Osteoblast (primary cell): Measurements from ENCODE around the gene BCL11A. TPM values are rescaled to one million over a fixed set of nuclear protein-coding genes. Genes with fewer than 3 reads are reported as not detected.

Experiments used
- DNase-seq: peaks from one replicate; pipeline ENCODE4 v3.0.0; 2011; ENCODE audit warnings: low spot score, mixed read lengths; ENCODE audit not compliant: insufficient read length; ENCODE audit errors: missing footprints
- H2AFZ ChIP-seq: 2 replicates; pipeline ENCODE4 v1.6.0; 2011; ENCODE audit warnings: mild to moderate bottlenecking, low read length
- H3K27ac ChIP-seq: 2 replicates; pipeline ENCODE4 v1.5.1; 2011; ENCODE audit warnings: mild to moderate bottlenecking, low read depth, low read length, moderate library complexity
- H3K27me3 ChIP-seq: 2 replicates; pipeline ENCODE4 v1.6.0; 2012; ENCODE audit warnings: mild to moderate bottlenecking, control low read depth, inconsistent platforms, low read length, moderate library complexity; ENCODE audit not compliant: insufficient read depth
- H3K36me3 ChIP-seq: 2 replicates; pipeline ENCODE4 v1.5.1; 2011; ENCODE audit warnings: mild to moderate bottlenecking, low read length, control low read depth, moderate library complexity; ENCODE audit not compliant: insufficient read depth
- H3K4me1 ChIP-seq: 2 replicates; pipeline ENCODE4 v1.5.1; 2011; ENCODE audit warnings: mild to moderate bottlenecking, low read length, control low read depth, moderate library complexity; ENCODE audit not compliant: insufficient read depth
- H3K4me2 ChIP-seq: 2 replicates; pipeline ENCODE4 v1.6.0; 2011; ENCODE audit warnings: mild to moderate bottlenecking, low read length; ENCODE audit not compliant: insufficient read depth
- H3K4me3 ChIP-seq: fragments of 200-600 bp; sonication (generic); 3 replicates; pipeline ENCODE4 v1.5.1; 2012; ENCODE audit warnings: mild to moderate bottlenecking, low read length, inconsistent platforms; ENCODE audit not compliant: insufficient read depth
- H3K79me2 ChIP-seq: 2 replicates; pipeline ENCODE4 v1.6.0; 2012; ENCODE audit warnings: mild to moderate bottlenecking, low read length, control low read depth, inconsistent platforms; ENCODE audit not compliant: insufficient read depth
- H3K9me3 ChIP-seq: 2 replicates; pipeline ENCODE4 v1.5.1; 2011; ENCODE audit warnings: low read depth, low read length, control low read depth
- H4K20me1 ChIP-seq: 2 replicates; pipeline ENCODE4 v1.6.0; 2012; ENCODE audit warnings: mild to moderate bottlenecking, low read length, control low read depth; ENCODE audit not compliant: insufficient read depth
- total RNA-seq: library from RNA; depleted of rRNA; stranded (reverse); fragments of >200 nt; gene quantifications from 2 replicates; pipeline ENCODE4 v1.2.3, GENCODE V29; 2012
- TF ChIP-seq, protein P1 (sequence below): IDR thresholded peaks from 2 replicates; pipeline ENCODE4 v1.5.1; 2011; ENCODE audit warnings: mild to moderate bottlenecking, low read depth, low read length, moderate library complexity; ENCODE audit errors: extremely low read depth

BCL11A gene
- total RNA-seq, 1 donor: 1.4 TPM

DNA sequence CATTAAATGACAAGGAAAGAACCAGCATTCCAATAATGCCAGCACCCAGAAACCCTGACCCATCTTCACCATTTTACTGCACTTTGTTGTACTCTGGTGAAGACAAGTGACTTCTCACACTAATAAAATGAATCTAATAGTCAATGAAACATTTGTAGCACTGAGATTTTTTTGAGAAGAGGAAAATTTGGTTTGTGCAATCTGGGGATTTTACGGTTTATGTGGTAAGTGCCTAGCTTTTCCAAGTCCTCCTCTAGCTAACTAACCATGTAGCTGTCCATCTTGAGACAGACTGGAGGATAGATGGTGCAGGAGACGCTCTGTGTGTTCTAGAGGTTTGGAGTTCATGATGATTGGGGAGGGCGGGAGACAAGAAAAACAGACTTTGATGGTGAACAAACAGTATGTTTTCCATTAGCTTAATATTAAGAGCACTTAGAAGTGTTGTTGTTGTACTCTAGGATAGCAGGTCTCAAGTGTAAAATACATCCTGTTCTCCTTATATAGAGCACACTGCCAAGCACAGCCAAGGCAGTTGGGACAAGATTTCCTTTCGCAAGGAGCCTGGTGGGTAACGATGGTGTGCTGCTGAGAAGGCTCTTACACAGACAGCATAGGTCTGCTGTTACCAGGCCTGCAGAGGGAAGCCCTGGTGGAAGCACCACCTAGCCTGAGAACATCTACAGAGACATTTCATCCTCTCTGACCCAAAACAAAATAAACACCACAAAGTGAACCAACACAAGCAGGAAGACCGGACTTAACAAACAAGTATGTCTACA is 83.7 kb downstream of the BCL11A start:
- H2AFZ ChIP-seq: no peak overlapping the region
- H3K4me2 ChIP-seq: no peak overlapping the region
- no peaks in the 10 kb centered on the region for H3K79me2 ChIP-seq
- H3K36me3 ChIP-seq: no peaks in the 10 kb centered on the region
- H3K4me1 ChIP-seq: no peaks in the 10 kb centered on the region
- H3K27me3 ChIP-seq: no peaks in the 10 kb centered on the region
- H4K20me1 ChIP-seq: no peaks in the 10 kb centered on the region
- no peaks in the 10 kb centered on the region for H3K9me3 ChIP-seq
- no peak overlapping the region for H3K27ac ChIP-seq
- no peak overlapping the region for H3K4me3 ChIP-seq
- DNase-seq: no peak
- TF ChIP-seq, protein P1, sequence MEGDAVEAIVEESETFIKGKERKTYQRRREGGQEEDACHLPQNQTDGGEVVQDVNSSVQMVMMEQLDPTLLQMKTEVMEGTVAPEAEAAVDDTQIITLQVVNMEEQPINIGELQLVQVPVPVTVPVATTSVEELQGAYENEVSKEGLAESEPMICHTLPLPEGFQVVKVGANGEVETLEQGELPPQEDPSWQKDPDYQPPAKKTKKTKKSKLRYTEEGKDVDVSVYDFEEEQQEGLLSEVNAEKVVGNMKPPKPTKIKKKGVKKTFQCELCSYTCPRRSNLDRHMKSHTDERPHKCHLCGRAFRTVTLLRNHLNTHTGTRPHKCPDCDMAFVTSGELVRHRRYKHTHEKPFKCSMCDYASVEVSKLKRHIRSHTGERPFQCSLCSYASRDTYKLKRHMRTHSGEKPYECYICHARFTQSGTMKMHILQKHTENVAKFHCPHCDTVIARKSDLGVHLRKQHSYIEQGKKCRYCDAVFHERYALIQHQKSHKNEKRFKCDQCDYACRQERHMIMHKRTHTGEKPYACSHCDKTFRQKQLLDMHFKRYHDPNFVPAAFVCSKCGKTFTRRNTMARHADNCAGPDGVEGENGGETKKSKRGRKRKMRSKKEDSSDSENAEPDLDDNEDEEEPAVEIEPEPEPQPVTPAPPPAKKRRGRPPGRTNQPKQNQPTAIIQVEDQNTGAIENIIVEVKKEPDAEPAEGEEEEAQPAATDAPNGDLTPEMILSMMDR: no peak

GRCh38 chr2:60468382-60469085 is 84.9 kb downstream of the BCL11A start:
- H3K4me2 ChIP-seq: no peak overlapping the region
- H3K9me3 ChIP-seq: no peaks in the 10 kb centered on the region
- TF ChIP-seq, protein P1: no peak
- H3K4me1 ChIP-seq: no peaks in the 10 kb centered on the region
- no peak overlapping the region for H3K27ac ChIP-seq
- H3K79me2 ChIP-seq: no peaks in the 10 kb centered on the region
- H2AFZ ChIP-seq: no peak overlapping the region
- no peak for DNase-seq
- H3K4me3 ChIP-seq: no peak overlapping the region
- H3K27me3 ChIP-seq: no peaks in the 10 kb centered on the region
- H4K20me1 ChIP-seq: no peaks in the 10 kb centered on the region
- no peaks in the 10 kb centered on the region for H3K36me3 ChIP-seq

DNA sequence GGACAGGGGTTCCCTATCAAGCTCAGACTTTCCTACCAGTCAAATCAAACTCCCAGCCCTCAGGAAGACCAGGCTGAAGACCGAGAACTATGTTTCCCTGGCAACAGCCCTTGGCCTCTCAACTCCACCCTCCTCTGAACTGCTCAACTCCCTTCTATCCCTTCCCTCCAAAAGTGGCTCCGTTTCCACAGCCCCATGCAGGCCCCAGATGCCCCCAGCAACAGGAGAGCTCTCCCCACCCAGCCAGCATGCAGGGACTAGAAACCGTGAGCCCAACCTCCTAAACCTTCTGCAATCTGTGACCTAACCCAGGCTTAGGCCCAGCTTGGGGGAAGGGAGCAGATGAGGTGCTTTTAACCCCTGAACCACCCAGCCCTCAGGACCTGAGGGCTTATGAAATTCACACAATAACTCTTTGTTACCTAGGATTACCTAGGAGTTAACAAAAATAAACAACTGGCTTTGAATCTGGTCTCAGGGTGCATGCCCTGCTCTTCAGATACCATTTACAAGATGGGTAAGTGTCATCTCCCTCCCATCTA is 87.2 kb downstream of the BCL11A start:
- Histone ChIP-seq H3K9me3 (no peaks in the 10 kb centered on the region), H3K4me3 (no peak overlapping the region), H3K27me3 (no peaks in the 10 kb centered on the region), H3K36me3 (no peaks in the 10 kb centered on the region), H3K4me2 (no peak overlapping the region), H2AFZ (no peak overlapping the region), H3K27ac (no peak overlapping the region), H3K79me2 (no peaks in the 10 kb centered on the region), H4K20me1 (no peaks in the 10 kb centered on the region), H3K4me1 (no peaks in the 10 kb centered on the region)
- DNase-seq: no peak
- TF ChIP-seq, protein P1: no peak

DNA sequence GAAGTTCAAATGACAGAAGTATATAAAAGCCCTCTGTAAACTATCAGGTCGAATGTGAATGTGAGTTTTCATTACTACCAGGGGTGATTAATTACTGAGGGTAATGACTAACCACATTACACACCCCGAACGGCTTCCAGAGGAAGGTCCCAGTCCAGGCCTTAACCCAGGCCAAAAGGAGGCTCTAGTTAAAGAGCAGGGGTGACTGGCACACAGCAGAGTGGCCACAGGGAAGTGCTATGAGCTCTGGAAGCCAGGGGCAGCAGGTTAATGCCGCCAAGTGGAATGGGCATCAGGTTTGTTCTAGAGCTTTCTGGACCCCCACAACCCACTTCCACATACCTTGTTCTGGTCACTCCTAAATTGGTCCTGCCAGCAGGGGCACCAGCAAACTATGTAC is 87.7 kb downstream of the BCL11A start:
- no peak overlapping the region for H2AFZ ChIP-seq
- no peaks in the 10 kb centered on the region for H3K36me3 ChIP-seq
- H3K4me2 ChIP-seq: no peak overlapping the region
- no peaks in the 10 kb centered on the region for H3K4me1 ChIP-seq
- H3K27ac ChIP-seq: no peak overlapping the region
- TF ChIP-seq, protein P1: no peak
- H3K79me2 ChIP-seq: no peaks in the 10 kb centered on the region
- no peaks in the 10 kb centered on the region for H4K20me1 ChIP-seq
- H3K27me3 ChIP-seq: no peaks in the 10 kb centered on the region
- no peaks in the 10 kb centered on the region for H3K9me3 ChIP-seq
- DNase-seq: no peak
- no peak overlapping the region for H3K4me3 ChIP-seq
